Activated naive CD8-positive, alpha-beta T cell treated with anti-CD3 and anti-CD28 coated beads, Interleukin-2, amount 10 ng/mL, durations not matched to agents 7 days and 5 days (primary cell): ENCODE data around the gene KCNN1. TPM values are rescaled to one million over a fixed set of nuclear protein-coding genes. Genes with fewer than 3 reads are reported as not detected.

ENCODE experiments used
- ATAC-seq: fragments of 150-1000 bp; cut with Tn5 transposase; one replicate; pipeline ENCODE4 v1.10.0; 2021; ENCODE audit warnings: low read depth, moderate library complexity
- POLR2A ChIA-PET: fragments of 350-600 bp; sonication (Branson Sonifier 250); formaldehyde crosslinking; loops from one replicate; lab custom pipeline; 2021; ENCODE audit warnings: antibody characterized with exemption; lab: Charles Lee
- DNase-seq: peaks from one replicate; pipeline ENCODE4 v3.0.0; 2021
- H3K27ac Mint-ChIP-seq: one replicate; pipeline ENCODE4 v1.8.0; 2022; ENCODE audit warnings: mild to moderate bottlenecking, mixed read lengths
- H3K27me3 Mint-ChIP-seq: one replicate; pipeline ENCODE4 v1.8.0; 2022; ENCODE audit warnings: mild to moderate bottlenecking, moderate library complexity, mixed read lengths
- H3K36me3 Mint-ChIP-seq: one replicate; pipeline ENCODE4 v1.8.0; 2021; ENCODE audit warnings: mild to moderate bottlenecking, mixed read lengths
- H3K4me1 Mint-ChIP-seq: one replicate; pipeline ENCODE4 v1.8.0; 2021; ENCODE audit warnings: mixed read lengths
- H3K4me3 Mint-ChIP-seq: one replicate; pipeline ENCODE4 v1.8.0; 2022; ENCODE audit warnings: mild to moderate bottlenecking, moderate library complexity, mixed read lengths
- H3K9me3 Mint-ChIP-seq: one replicate; pipeline ENCODE4 v1.8.0; 2021; ENCODE audit warnings: mixed read lengths
- total RNA-seq, 2 experiments: library from RNA; stranded (reverse); gene quantifications; one replicate each; pipeline ENCODE4 v1.2.3, GENCODE V29; 2021

KCNN1 gene
- total RNA-seq, 2 experiments from 2014 or later: not detected

GRCh38 chr19:17950310-17951156, 16.4 kb upstream of the KCNN1 start:
- H3K4me3 Mint-ChIP-seq: peak overlapping the region; percentile 79
- no peaks in the 10 kb centered on the region for H3K36me3 Mint-ChIP-seq
- H3K27ac Mint-ChIP-seq: no peak overlapping the region
- H3K9me3 Mint-ChIP-seq: no peaks in the 10 kb centered on the region
- H3K4me1 Mint-ChIP-seq: peaks cover 31% of the 10 kb centered on the region
- peaks cover 61% of the 10 kb centered on the region for H3K27me3 Mint-ChIP-seq
- POLR2A ChIA-PET: interaction anchor here (3.8 kb wide), 1 partner anchor 50 kb away, joined by 13 read pairs; no protein-coding TSS in a partner anchor
- no peak for ATAC-seq
- DNase-seq: peak; percentile 56

DNA sequence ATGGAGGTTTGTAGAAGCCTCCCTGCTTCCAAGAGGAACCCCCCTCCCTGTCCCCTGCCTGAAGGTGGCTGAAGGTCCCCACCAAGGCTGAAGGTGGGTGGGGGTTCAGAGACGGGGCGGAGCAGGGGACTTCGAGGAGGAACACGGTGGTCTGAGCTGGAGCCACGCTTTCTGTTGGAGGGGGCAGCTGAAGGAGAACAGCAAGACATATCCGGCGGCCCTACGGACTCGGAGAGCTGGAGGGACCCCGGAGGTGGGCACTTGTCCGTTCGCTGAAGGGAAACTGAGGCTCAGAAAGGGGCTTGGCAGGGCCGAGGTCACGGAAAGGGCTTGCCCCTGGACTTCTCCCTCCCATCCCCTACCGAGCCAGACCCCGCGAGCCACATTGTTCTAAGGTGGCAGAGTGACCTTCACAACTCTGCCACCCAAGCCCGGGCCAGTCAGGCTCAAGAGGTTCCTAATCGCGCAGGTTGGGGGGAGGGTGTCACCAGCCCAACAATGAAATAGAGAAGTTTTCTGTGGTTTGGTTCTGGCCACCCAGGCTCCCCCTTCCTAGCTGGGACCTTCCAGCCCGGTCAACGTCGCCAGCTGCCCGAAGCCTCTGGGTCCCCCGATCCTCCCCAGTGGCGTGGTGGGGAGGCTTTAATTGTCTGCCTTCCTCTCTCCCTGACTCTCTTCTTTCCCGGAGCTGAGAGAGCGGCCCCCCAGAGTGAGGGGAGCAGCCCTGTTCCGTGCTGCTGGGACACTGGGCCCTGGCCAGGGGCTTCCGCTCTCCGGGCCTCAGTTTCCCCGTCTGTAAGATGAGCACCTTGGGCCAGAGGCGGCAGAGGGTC, 15.5 kb upstream of the KCNN1 start:
- H3K27me3 Mint-ChIP-seq: peaks cover 61% of the 10 kb centered on the region
- H3K4me1 Mint-ChIP-seq: peaks cover 27% of the 10 kb centered on the region
- POLR2A ChIA-PET: no interaction called here
- DNase-seq (no peak), ATAC-seq (no peak)
- no peaks in the 10 kb centered on the region for H3K36me3 Mint-ChIP-seq
- no peaks in the 10 kb centered on the region for H3K9me3 Mint-ChIP-seq
- H3K4me3 Mint-ChIP-seq: peak overlapping the region; percentile 13
- no peak overlapping the region for H3K27ac Mint-ChIP-seq

- H3K27ac Mint-ChIP-seq: no peak overlapping the region
- no peak overlapping the region for H3K4me3 Mint-ChIP-seq
- H3K27me3 Mint-ChIP-seq: peaks cover 67% of the 10 kb centered on the region
- DNase-seq: no peak
- peaks cover 22% of the 10 kb centered on the region for H3K4me1 Mint-ChIP-seq
- no peaks in the 10 kb centered on the region for H3K36me3 Mint-ChIP-seq
- POLR2A ChIA-PET: no interaction called here
- H3K9me3 Mint-ChIP-seq: no peaks in the 10 kb centered on the region
- ATAC-seq: no peak
These were observed 14.6 kb upstream of the KCNN1 start for GRCh38 chr19:17951990-17952976.

DNA sequence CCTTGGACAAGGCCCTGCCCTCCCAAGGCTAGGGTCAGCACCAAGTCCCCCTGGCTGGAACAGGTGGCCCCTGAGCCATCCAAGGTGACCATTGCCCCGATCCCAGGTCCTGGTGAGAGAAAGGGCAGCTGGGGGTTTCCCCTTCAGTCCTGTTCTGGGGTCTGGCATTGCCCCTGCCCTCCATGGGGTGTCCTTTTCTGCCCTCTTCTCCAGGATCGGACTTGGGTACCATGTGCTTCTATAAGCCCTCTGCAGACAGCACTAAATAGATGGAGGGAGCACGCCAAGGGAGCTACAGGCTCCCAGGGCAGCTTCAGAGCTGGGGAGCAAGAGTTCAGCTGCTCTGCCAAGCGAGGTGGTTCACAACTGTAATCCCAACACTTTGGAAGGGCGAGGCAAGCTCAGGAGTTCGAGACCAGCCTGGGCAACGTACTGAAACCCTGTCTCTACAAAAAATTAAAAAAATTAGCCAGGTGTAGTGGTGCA, 13.5 kb upstream of the KCNN1 start:
- H3K27ac Mint-ChIP-seq: no peak overlapping the region
- ATAC-seq (no peak), DNase-seq (no peak)
- no peaks in the 10 kb centered on the region for H3K36me3 Mint-ChIP-seq
- H3K4me3 Mint-ChIP-seq: no peak overlapping the region
- H3K9me3 Mint-ChIP-seq: no peaks in the 10 kb centered on the region
- POLR2A ChIA-PET: no interaction called here
- H3K4me1 Mint-ChIP-seq: peaks cover 19% of the 10 kb centered on the region
- peaks cover 74% of the 10 kb centered on the region for H3K27me3 Mint-ChIP-seq

DNA sequence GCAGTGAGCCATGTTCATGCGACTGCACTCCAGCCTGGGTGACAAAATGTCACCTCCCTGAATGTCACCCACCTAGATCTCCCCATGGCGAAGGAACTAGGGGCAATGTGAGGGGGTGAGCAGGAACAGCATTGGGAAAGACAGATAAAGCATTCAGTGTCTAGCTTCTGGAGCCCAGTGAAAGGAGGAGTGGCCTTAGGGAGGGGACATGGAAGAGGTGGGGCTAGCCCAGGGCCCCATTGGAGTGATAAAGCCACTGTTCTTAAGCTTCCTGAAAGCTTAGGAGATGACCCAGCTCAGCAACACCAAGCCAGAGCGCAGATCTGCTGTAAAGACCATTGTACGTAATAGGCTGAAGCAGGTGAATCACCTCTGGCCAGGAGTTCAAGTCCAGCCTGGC, 13.0 kb upstream of the KCNN1 start:
- POLR2A ChIA-PET: no interaction called here
- Mint-ChIP-seq H3K4me3 (no peak overlapping the region), H3K36me3 (no peaks in the 10 kb centered on the region), H3K4me1 (peaks cover 17% of the 10 kb centered on the region), H3K27ac (no peak overlapping the region), H3K27me3 (peaks cover 71% of the 10 kb centered on the region), H3K9me3 (no peaks in the 10 kb centered on the region)
- ATAC-seq: no peak
- DNase-seq: no peak

DNA sequence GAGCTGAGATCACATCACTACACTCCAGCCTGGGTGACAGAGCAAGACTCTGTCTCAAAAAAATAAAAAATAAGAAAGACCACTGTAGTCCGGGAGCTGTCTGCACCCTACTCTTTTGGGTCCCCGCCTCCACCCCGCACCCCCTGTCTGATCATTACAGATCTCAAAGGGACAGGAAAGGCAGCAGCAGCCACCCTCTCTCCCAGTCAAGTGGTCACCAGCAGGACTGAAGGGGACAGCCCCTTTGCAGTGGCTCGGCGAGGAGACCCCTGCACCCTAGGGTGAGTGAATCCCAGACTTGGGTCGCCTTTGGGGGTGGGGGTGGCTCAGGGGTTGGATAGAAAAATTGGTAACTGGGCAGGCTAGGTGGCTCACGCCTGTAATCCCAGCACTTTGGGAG, 12.5 kb upstream of the KCNN1 start:
- no peak for ATAC-seq
- H3K9me3 Mint-ChIP-seq: no peaks in the 10 kb centered on the region
- POLR2A ChIA-PET: no interaction called here
- H3K4me3 Mint-ChIP-seq: no peak overlapping the region
- no peak overlapping the region for H3K27ac Mint-ChIP-seq
- H3K27me3 Mint-ChIP-seq: peaks cover 65% of the 10 kb centered on the region
- DNase-seq: no peak
- no peaks in the 10 kb centered on the region for H3K36me3 Mint-ChIP-seq
- peaks cover 13% of the 10 kb centered on the region for H3K4me1 Mint-ChIP-seq

DNA sequence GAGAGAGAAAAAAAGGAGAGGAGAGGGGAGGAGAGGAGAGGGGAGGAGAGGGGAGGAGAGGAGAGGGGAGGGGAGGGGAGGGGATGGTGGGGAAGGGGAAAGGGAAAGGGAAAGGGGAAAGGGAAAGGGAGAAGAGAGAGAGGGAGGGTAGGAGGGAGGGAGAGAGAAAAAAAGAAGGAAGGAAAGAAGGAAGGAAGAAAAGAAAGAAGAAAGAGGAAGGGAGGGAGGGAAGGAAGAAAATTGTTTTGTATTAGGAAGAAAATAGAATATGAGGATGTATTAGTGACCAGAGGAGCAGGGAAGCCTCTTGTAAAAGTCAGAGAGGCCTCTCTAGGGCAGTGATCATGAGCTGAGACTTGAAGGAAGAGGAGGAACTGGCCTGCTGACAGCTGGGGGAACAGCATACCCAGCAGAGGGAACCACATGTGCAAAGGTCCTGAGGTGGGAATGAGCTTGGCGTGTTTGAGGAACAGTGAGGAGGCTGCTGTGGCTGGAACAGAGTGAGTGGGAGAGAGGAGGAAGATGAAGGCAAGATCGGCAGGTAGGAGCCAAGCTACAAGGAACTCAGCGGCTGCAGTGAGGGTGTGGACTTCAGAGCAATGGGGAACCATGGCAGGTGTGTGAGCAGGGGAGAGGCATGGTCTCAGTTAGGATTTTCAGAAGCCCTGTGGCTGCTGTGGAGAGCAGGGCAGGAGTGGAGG, 9.6 kb upstream of the KCNN1 start:
- H3K27me3 Mint-ChIP-seq: peaks cover 46% of the 10 kb centered on the region
- DNase-seq: no peak
- POLR2A ChIA-PET: no interaction called here
- no peak overlapping the region for H3K27ac Mint-ChIP-seq
- no peak overlapping the region for H3K4me3 Mint-ChIP-seq
- H3K4me1 Mint-ChIP-seq: no peaks in the 10 kb centered on the region
- no peak for ATAC-seq
- no peaks in the 10 kb centered on the region for H3K36me3 Mint-ChIP-seq
- H3K9me3 Mint-ChIP-seq: no peaks in the 10 kb centered on the region

- DNase-seq: no peak
- no peaks in the 10 kb centered on the region for H3K36me3 Mint-ChIP-seq
- H3K9me3 Mint-ChIP-seq: no peaks in the 10 kb centered on the region
- no peak overlapping the region for H3K4me3 Mint-ChIP-seq
- no peaks in the 10 kb centered on the region for H3K4me1 Mint-ChIP-seq
- ATAC-seq: no peak
- POLR2A ChIA-PET: no interaction called here
- H3K27ac Mint-ChIP-seq: no peak overlapping the region
- peaks cover 40% of the 10 kb centered on the region for H3K27me3 Mint-ChIP-seq
These were observed 9.0 kb upstream of the KCNN1 start for GRCh38 chr19:17957885-17958284.

DNA sequence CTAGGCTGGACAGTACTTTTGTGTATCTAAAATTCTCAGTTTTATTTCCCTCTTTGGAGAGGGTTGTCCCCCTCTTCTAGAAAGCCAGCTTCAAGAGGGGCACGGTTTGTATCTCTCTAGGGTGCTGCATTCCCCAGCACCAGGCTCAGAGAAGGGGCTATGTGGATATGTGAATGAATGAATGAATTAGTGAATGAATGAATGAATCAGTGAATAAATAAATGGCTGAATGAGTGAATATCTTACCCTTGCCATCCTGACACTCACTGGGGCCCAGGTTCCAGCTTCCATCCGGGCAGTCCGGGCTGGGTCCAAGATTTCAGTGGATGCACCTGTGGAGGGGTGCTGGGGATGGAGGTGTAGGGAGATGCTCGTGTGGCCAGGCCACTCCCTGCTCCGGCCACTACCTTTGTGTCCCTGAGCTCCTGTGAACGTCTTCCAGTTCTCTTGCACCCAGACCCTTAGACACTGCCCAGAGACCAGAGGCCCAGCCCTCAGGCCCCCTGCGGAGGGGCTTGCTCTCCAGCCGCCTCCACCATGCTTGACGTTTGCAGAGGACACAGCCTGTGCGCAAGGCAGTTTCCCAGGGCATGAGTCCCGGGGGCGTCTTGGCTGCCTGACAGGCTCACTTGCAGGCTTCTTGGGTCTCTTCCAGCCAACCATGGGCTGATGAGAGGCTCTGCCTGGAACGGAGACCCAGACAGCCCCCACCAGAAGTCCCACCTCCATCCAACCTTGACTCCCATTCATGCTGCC, 2.8 kb upstream of the KCNN1 start:
- DNase-seq (no peak), ATAC-seq (no peak)
- Mint-ChIP-seq H3K27me3 (peaks cover 43% of the 10 kb centered on the region), H3K9me3 (no peaks in the 10 kb centered on the region), H3K36me3 (no peaks in the 10 kb centered on the region), H3K4me3 (no peak overlapping the region), H3K4me1 (peaks cover 2% of the 10 kb centered on the region), H3K27ac (no peak overlapping the region)
- POLR2A ChIA-PET: no interaction called here

DNA sequence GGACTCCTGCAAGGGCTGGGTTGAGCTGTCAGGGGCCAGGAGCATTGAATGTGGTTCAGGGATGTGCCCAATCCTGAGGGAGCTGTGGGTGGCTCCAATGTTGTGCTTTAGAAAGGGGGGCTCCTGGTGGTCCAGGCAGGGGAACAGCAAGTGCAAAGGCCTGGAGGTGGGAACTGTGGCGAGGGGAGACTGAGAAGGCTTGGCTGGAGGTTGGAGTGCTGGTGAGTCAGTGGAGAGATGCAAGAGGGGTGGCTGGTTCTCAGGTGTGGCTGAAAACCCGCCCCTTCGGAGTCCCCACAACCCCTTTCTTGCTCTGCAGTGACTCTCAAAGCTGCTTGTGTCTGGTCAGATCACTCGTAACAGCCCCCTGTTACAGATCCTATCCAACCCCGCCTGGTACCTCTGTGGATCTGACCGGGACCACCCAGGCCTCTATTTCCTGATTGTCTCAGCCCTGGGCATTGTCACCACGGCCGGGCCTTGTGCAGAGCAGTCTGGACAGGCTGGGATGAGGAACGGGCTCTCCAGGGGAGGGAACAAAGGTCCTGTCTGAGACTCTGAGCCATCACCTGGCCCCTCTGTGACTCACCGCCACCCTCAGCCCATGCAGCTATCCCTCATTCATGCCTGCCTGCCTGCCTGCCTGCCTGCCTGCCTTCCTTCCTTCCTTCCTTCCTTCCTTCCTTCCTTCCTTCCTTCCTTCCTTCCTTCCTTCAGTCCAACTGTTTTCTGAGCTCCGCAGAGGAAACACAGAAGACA, 1.4 kb upstream of the KCNN1 start:
- Mint-ChIP-seq H3K27ac (no peak overlapping the region), H3K36me3 (no peaks in the 10 kb centered on the region), H3K9me3 (no peaks in the 10 kb centered on the region), H3K4me3 (no peak overlapping the region), H3K27me3 (peaks cover 49% of the 10 kb centered on the region), H3K4me1 (peaks cover 5% of the 10 kb centered on the region)
- DNase-seq (no peak), ATAC-seq (no peak)
- POLR2A ChIA-PET: no interaction called here

DNA sequence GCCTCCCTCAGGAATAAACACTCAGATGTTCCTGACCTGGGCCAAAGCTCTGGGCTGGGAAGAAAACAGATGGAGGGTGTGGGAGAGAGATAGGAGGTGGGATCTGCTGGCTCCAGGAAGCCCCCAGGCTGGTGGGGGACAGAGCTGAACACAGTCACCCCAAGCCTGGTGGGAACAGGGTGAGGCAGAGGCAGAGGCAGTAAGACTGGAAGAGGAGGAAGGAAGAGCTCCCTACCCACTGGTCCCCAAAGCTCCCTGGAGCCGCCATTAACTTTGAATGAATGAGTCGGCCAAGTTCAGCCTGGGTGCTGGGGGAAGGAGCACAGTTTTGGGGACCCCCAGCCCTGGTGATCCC, 801 bp upstream of the KCNN1 start:
- Mint-ChIP-seq H3K4me3 (no peak overlapping the region), H3K36me3 (no peaks in the 10 kb centered on the region), H3K9me3 (no peaks in the 10 kb centered on the region), H3K27me3 (peaks cover 46% of the 10 kb centered on the region), H3K4me1 (peaks cover 5% of the 10 kb centered on the region), H3K27ac (no peak overlapping the region)
- ATAC-seq (no peak), DNase-seq (no peak)
- POLR2A ChIA-PET: no interaction called here
